Measurements from ENCODE around the gene CR2.
"Not testable (repeated sequence)": the region's sequence is repeated elsewhere in the genome, so short reads cannot be mapped to it uniquely, and the experiment has no call there.

Gene CR2

DNA sequence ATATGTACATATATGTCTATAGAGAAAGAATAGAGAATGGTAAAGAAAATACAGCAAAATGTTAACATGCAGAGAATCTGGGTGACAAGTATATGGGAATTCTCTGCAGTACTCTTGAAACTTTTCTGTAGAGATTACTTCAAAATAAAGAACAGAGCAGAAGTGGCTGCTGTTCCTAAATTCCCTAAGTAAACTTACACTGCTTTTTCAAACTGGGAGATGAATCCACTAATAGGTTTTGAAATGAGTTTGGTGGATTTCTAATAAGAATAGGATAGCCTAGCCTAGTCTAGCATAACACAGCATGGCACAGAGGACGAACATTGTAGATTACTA is 450 bp upstream of the CR2 start:
- DNase-seq = no peak

DNA sequence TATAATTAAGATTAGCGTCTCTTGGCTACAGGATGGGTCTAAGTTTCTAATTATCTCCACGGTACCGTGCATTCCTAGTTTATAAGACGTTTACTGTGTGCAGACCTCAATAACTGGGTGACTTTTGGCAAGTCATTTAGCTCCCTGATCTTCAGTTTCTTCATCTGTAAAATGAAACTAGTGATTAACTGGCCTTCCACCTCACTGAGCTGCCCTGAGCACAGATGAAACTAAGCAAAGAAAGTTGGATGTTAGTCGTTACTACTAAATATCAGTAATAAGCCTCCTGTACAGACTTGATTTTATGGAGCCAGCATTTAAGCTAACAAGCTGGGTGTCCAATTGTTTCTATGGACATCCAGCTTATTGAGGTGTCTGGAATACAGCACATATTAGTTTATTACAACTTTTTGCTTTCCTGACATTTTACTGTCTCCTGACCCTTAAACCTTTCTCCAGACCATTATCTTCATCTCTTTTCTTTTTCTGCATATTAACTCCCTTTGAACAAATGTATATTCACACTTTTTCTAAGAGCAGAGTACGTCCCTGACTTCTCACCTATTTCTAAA is 1.1 kb downstream of the CR2 start:
- no peak for DNase-seq

DNA sequence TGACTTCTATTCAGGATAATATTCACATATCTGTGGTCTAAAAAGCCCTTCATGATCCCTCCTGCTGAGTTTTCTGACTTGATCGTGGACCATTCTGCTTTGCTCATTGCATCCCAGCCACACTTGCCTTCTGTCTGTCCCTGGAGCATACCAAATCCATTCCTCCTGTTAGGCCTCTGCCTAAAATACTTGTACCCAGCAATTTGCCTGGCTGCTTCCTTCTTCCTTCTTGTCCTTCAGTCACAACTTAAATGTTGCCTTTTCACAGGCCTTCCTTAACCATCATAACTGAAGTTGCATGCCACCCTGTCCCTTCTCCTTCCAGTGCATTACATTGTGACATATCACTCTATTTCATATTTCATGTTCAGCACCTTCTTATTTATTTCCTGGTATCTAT is 4.3 kb downstream of the CR2 start:
- no peak for DNase-seq

DNA sequence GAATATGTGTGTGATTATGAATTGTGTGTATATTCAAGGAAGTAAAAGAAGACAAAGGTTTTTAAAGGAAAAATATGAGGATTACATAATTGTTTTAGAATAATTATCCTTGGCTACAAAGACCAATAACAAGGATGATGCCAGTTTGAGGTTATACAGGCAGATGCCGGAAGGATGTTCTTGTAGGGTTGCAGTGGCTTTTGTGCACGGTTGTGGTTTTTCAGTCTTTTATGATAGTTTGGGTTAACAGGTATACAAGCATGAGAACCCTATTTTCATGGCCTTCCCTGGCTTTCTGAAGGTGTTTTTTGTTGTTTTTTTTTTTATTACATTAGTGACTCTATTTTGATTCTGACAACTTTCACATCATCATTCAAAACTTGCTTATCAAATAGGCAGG is 4.9 kb downstream of the CR2 start:
- DNase-seq = no peak

DNA sequence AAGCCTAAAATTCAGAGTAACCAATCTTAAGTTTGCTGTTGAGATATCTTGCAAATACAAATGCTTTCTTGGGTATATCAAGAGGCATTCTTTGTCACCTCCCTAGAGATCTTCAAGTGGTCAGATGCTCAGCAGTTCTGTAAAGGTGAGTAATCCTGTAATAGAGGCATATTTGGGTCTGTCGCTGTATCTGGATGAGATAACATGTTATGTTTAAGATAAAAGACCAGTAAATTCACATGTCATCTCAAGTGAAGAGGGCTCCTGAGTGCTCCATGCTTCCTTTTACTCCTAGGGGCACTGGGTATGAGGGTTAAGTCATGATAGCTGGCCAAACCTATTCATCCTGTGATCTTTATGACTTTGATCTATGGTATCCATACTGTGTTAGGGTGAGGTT is 7.5 kb downstream of the CR2 start:
- no peak for DNase-seq

DNA sequence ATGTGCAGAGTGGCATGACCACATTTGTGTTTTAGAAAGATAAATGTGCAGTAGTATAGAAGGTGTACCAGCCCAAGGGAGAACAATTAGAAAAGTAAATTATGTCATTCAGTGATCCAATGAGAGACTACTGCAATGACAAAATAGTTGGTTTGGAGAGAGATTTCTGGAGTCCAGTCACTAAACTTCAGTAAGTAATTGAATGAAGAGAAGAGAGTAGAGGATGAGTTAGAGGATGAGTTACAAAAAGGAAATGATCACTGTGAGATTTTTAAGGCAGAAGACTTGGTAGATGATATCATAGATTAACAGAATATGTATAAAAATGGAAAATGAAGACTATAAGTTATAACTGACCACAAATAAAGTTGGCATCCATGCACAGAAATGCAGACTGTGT is 8.4 kb downstream of the CR2 start:
- no peak for DNase-seq

DNA sequence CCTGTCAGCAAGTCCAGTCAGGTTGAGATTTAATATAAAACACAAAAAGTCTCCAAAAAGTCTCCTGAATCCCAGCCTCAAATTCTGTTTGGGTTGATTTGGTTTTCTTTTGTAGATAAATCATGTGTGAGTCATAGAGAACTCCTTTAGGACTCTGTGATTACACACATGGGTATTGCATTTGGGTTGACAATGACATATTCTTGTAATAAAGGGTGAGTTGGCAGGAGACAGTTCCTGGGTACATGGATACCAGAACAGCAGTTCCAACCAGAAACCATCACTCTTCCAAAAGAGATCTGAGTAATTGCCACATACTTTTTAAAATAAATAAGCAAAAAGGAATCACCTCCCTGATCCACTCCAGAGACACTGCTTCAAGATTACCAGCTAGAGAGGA is 8.9 kb downstream of the CR2 start:
- no peak for DNase-seq

DNA sequence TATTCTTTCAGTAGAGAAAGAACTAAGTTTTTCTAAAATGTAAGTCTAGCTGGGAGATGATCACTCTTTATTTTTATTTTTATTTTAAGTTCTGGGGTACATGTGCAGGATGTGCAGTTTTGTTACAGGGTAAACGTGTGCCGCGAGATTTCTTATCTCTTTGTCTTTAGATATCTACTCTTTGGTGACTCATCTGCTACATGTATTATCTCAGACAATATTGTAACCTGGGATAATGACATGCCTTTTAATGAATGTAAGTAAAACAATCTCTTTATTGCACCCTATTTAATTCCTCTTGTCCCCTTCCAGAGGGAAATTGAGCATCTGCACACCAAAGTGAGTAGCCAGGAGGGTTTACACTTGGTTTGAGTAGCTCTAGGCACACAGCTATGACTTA is 9.4 kb downstream of the CR2 start:
- DNase-seq = no peak

DNA sequence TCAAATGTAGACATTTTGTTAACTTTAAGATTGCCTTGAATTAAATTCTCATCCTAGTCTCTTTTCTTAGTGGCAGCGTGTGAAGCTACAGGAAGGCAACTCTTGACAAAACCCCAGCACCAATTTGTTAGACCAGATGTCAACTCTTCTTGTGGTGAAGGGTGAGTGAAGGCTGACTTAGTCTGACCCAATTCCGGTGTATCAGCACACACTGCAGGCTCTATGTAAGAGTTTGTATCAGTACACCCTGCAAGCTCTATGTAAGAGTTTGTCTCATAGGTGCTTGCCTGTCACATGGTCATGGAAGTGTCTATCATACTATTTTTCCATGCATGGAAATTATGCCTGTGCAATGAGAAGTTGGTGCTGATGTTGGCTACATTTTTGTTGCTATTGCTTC is 16.8 kb downstream of the CR2 start:
- no peak for DNase-seq

DNA sequence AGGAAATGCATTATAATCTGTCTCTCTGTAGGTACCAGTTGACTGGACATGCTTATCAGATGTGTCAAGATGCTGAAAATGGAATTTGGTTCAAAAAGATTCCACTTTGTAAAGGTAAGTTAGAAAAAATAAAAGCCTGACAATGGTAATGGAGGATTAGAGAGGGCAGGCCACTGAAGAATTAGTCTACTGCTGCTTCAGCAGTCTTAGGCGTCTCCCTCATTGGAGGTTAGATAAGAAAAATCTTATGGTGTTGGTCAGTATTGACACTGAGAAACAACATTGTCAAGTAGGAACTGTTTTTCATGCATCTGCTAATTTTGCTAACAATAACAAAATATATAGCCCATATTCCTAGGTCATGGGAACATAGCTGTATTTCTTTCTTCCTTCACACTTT is 20.1 kb downstream of the CR2 start:
- no peak for DNase-seq

DNA sequence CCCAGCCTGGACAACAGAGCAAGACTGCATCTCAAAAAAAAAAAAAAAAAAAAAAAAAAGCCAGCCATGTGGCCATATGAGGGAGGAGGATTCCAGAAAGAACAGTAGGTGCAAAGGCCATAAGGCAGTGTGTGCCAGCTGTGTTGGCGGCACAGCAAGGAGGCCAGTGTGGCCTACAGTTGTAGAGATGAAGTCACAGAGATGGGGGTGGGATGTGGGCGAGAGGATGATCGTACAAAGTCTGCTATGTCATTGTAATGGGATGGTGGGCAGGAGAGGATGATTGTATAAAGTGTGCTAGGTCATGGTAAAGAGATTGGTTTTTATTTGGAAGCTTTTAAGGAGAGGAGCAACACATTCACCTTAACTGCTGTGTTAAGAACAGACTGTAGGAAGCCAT is 32.1 kb downstream of the CR2 start:
- no peak for DNase-seq

DNA sequence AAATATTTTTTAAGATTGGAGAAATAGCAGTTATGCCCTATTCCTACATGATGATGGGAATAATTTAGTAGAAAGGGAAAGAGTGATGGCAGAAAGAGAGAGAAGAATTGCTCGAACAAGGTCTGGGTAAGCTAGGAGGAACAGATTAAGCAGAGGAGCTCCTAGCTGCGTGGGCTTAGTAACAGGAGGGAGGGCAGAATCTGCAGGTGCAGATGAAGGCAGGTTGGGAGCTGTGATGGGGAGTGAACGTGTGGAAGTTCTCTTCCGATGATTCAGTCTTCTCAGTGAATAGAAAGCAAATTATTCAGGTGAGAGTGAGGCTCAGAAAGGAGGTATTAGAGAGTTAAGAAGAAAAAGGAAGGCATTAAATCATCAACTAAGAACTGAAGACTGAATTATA is 33.5 kb downstream of the CR2 start:
- DNase-seq = no peak

DNA sequence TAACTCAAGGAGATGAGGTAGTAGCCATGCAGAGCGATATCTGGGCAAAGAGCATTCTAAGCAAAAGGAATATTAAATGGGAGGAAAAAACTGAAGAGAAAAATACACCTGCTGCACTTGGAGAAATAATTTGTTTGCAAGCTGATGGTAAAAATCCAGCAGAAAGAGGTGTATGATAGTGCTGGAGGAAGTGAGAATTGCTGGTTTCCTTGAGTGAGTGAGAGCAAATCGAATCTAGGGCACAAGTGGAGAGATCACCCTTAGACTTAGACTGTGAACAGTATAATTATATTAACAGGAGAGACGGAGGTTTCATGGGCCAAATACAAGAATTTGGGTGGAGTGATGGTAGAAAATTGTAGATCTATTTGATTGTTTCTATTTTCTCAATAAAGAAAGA is 39.1 kb downstream of the CR2 start:
- DNase-seq = no peak

DNA sequence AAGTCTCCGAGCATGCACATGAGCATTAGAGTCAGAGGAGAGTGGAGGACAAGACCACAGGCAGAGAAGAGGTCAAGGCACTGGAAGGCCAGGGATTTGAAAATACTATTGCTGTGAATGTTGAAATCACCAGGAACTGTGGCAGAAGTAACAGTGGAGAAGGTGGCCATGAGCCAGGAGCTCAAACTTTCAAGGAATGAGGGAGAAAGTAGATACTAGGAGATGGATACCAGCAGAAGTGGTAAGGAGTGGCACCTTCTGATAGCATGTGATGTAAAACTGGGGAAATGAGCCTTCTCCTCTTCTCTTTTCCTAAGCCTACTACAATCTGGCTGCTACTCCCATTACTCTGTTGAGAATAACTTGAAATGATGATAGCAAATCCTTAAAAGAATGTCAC is 40.0 kb downstream of the CR2 start:
- DNase-seq = no peak

DNA sequence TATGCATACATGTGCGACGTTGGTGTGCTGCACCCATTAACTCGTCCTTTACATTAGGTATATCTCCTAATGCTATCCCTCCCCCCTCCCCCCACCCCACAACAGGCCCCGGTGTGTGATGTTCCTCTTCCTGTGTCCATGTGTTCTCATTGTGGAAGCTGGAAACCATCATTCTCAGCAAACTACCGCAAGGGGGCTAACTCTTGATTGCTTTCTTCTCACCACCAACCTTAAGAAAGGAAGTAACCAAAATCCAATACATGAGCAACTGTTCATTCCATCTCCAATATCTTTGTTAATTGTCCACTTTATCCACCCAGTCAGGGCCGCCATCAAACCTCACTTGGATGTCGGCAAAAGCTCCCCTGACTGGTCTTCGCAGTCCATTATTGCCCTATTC is 41.2 kb downstream of the CR2 start:
- DNase-seq = not testable (repeated sequence)

DNA sequence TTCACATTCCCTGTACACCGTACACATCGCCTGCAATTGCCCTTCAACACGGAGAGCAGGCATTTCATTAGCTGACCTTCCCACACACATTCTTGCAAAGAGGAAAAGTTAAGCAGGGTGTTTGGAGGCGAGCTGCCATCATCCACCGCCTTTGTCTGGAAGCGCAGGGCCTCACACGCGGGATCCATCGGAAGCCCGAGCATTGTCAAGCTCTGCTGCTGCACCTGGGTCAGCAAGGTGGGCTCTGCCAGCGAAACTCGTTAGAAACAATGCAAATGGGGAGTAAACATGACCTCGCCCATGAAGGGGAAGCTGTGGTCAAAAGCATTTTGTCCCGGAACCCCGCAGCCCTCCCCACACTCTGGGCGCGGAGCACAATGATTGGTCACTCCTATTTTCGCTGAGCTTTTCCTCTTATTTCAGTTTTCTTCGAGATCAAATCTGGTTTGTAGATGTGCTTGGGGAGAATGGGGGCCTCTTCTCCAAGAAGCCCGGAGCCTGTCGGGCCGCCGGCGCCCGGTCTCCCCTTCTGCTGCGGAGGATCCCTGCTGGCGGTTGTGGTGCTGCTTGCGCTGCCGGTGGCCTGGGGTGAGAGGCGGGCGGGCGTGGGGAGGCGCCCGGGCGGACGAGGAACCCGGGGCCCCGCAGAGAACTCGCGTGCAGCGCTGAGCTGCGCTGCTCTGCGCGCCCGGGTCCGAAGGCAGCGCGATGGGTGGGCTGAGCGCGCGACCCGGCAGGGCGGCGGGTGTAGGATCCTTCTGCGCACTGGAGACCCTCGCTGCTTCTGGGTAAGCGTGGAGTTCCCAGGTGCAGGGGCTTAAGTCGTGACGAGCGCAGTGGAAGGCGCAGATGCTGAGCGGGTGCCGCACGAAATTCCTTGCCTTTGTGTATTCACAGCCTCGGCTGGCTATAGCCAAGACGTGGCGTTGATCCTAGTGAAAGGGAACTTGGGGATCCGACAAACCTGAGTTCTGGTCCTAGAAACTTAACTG is 42.0 kb downstream of the CR2 start, which contains the start of gene CR1:
Gene CR1 (plus strand): TSS at position 357 of the 992 bp plus-strand sequence. CDS start 111 bp downstream, at position 468.
- DNase-seq = no peak

DNA sequence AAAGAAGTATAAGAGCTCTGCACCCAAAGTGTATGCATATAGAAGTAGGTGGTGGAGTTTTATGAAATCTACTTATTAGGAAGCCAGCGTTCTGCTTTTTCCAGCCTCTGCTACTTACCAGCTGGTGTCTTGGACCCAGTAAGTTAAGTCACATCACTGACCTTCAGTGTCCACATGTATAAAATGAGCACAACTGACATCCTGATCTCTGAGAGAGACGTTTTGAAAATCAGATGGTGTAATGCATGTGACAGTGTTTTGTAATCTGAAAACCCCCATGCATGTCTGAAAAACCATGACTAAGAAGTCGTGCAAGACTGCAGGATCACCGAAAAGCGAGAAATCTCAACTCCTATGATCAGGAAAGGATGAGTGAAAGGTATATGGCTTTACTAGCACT is 43.8 kb downstream of the CR2 start:
- DNase-seq = no peak

DNA sequence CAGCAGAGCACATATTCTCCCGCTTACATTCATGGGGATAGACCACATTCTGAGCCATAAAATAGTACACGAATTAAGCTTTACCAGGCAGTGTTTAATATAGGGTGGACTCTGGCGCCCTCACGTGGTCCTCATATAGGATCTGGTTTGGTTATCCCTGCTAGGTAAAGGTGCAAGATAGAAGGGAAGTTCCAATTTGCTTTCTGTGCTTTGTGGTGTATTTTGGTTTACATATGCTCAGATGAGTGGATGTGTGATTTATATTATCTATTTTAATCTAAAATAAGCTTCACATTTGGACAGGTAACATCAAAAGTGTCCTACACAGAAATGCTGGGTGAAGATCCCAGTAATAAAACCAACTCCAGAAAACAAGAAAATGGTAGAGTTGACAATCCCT is 45.4 kb downstream of the CR2 start:
- DNase-seq = peak; percentile 47

DNA sequence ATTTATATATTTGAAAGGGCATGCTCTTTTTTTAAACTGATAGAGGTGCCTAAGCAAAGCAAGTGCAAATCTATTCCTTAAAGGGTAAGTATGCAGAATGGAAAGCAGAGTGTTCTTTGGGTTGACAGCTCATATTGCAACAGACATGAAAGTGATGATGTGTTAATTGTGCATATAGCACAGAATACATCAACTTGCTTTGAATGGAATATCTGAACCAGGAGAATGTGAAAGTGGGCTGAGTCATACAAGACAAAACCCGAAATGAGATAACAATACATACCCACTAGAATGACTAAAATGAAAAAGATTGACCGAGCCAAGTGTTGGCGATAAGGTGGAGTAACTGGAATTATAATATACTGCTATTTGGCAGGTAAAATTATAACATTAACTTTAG is 46.2 kb downstream of the CR2 start:
- DNase-seq = no peak

DNA sequence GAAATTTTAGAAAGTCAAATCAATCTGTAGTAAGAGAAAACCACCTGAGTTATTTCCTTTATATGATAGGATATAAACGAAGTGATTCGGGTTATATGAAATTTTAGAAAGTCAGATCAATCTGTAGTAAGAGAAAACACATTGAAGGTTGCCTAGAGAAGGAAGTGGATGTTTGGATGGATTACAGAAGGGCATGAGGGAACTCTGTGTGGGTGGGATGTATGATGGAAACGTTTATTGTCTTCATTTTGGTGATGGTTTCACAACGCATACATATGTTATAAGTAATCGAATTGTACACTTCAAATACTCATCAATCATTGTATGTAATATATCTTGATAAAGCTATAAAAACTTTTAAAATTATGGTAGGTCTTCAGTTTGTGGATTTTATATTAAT is 46.9 kb downstream of the CR2 start:
- DNase-seq = no peak

DNA sequence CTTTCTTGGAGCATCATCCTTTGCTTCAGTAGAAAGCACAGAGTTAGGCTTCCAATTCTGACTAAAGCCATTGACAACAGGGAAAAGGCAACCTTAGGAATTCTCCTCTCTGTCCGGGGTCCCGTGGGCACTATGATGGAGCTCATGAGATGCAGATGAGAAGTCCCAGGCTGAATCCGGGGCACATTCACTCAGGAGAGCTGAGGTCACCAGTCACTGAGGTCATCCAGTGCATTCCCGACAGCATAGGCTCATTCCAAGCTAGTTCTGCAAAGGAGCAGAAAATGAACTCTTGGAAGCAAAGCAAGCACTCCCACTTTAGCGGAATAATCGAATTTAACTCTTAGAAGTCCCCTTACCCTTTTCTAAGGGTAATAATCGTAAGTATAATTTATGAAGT is 48.6 kb downstream of the CR2 start:
- DNase-seq = no peak

DNA sequence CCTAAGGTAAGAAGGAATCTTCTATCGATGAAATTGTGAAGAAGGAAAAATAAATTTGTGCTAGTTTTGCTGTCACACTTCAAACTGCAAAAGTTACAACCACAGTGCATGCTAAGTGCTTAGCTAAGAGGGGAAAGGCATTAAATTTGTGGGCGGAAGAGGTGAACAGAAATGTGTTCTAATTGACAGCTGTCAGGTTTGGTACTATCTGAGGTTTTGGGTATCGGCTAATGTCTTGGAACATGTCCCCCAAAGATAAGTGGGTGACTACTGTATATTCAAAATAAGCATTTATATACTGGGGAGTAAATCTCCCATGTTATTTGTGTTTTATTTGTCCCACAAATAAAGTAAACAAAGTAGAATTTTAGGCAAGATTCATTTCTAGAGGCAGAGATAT is 49.8 kb downstream of the CR2 start:
- no peak for DNase-seq

DNA sequence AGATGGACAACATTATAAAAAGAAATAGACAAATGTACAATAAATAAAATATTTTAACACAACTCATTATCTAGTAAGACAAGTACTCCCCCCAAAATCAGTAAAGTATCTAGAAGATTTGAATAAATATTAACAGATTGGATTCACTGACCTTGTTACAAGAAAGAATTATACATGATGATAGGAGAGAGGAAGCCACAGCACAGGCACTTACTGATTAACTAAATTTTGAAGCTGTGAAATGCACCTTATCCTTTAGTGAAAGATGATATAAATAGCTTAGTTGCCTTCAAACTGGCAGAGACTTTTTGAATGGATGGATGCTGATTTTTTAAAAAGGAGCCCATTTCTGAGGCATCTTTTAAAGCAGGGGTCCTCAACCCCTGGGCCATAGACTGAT is 50.3 kb downstream of the CR2 start:
- no peak for DNase-seq

DNA sequence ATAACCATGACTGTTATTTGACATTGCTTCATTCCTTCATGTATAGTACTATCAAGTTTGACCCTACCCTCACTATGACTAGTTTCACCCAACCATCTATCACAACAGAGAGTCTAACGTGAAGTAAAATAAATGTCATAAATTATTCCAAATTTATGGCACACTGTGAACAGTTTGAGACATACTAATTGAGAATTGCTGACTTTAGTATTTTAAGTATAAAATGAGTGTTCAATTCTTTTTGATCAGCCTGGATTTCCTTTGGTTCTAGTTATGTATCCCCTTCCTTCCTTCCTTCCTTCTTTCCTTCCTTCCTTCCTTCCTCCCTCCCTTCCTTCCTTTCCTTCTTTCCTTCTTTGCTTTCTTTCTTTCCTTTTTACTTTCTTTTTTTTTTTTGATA is 56.3 kb downstream of the CR2 start:
- DNase-seq = no peak

DNA sequence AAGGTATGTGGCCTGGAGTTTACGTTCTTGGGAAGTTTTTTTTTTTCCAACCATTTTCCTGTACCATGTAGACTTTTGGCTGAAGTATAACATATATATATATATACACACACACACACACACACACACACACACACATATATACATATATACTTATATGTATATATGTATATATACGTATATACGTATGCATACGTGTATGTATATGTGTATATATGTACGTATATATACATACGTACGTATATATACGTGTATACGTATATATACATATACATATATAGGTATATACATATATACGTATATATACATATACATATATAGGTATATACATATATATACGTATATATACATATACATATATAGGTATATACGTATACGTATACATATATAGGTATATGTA is 60.8 kb downstream of the CR2 start:
- no peak for DNase-seq

Data from effector CD8-positive, alpha-beta T cell (primary cell).